Neuronal stem cell (in vitro differentiated cells): ENCODE data around the gene ZBTB12.
A peak's percentile ranks its signal among the peaks of the same experiment; 100 is the strongest.
"Not testable (repeated sequence)": the region's sequence is repeated elsewhere in the genome, so short reads cannot be mapped to it uniquely, and the experiment has no call there.

Source experiments
- DNase-seq: peaks from one replicate; pipeline ENCODE4 v3.0.0-alpha.2; 2013; ENCODE audit warnings: low spot score
- H2AFZ ChIP-seq: one replicate; pipeline ENCODE4 v1.6.1; 2013; ENCODE audit warnings: mild to moderate bottlenecking, low read length, inconsistent platforms
- H2AK5ac ChIP-seq: 2 replicates; pipeline ENCODE4 v1.6.1; 2013; ENCODE audit warnings: low read depth, mild to moderate bottlenecking, inconsistent platforms, low read length, moderate library complexity, mixed read lengths
- H2BK120ac ChIP-seq: 2 replicates; pipeline ENCODE4 v1.6.1; 2013; ENCODE audit warnings: low read depth, mild to moderate bottlenecking, inconsistent platforms, low read length, moderate library complexity, mixed read lengths
- H2BK12ac ChIP-seq: one replicate; pipeline ENCODE4 v1.6.1; 2013; ENCODE audit warnings: low read length, inconsistent platforms
- H2BK15ac ChIP-seq: 2 replicates; pipeline ENCODE4 v1.6.1; 2013; ENCODE audit warnings: mild to moderate bottlenecking, low read length, inconsistent platforms, mixed read lengths
- H2BK5ac ChIP-seq: one replicate; pipeline ENCODE4 v1.6.1; 2013; ENCODE audit warnings: inconsistent platforms, mild to moderate bottlenecking, low read length, moderate library complexity
- H3K14ac ChIP-seq: one replicate; pipeline ENCODE4 v1.6.1; 2013; ENCODE audit warnings: low read length, inconsistent platforms
- H3K18ac ChIP-seq: 2 replicates; pipeline ENCODE4 v1.6.1; 2013; ENCODE audit warnings: low read length, inconsistent platforms
- H3K23ac ChIP-seq: 2 replicates; pipeline ENCODE4 v1.6.1; 2013; ENCODE audit warnings: low read depth, mild to moderate bottlenecking, mixed read lengths, low read length, inconsistent platforms; ENCODE audit not compliant: poor library complexity
- H3K27ac ChIP-seq: replicated peaks from 3 replicates; pipeline ENCODE4 v1.5.1; 2013; ENCODE audit warnings: low read length, inconsistent platforms
- H3K27me3 ChIP-seq, 3 experiments: 2 replicates each; pipeline ENCODE4 v1.6.1; 2013; ENCODE audit warnings: low read length in 3 of 3, mild to moderate bottlenecking in 2 of 3, inconsistent platforms in 1 of 3, low read depth in 1 of 3, mixed read lengths in 1 of 3, moderate library complexity in 1 of 3; ENCODE audit not compliant: control insufficient read depth in 3 of 3, insufficient read depth in 3 of 3
- H3K36me3 ChIP-seq, 2 donors: replicated peaks in 1 of 2; 2 replicates each; pipeline ENCODE4 v1.6.1; 2013; ENCODE audit warnings: low read length in 2 of 2; ENCODE audit not compliant: control insufficient read depth in 2 of 2, insufficient read depth in 2 of 2
- H3K4ac ChIP-seq: 2 replicates; pipeline ENCODE4 v1.6.1; 2013; ENCODE audit warnings: inconsistent platforms, mild to moderate bottlenecking, low read length, moderate library complexity
- H3K4me1 ChIP-seq, 2 donors: 1 replicate in 1 of 2; 2 replicates in 1 of 2; pipeline ENCODE4 v1.6.1; 2013; ENCODE audit warnings: low read length in 2 of 2, low read depth in 1 of 2; ENCODE audit not compliant: control insufficient read depth in 2 of 2, insufficient read depth in 1 of 2
- H3K4me2 ChIP-seq: one replicate; pipeline ENCODE4 v1.6.1; 2013; ENCODE audit warnings: mild to moderate bottlenecking, low read length, inconsistent platforms; ENCODE audit not compliant: insufficient read depth, poor library complexity, severe bottlenecking
- H3K4me3 ChIP-seq, 2 donors: 2 replicates each; pipeline ENCODE4 v1.5.1; 2013; ENCODE audit warnings: low read length in 2 of 2, mild to moderate bottlenecking in 2 of 2, inconsistent platforms in 1 of 2, moderate library complexity in 1 of 2
- H3K79me1 ChIP-seq: one replicate; pipeline ENCODE4 v1.6.1; 2013; ENCODE audit warnings: low read depth, mild to moderate bottlenecking, inconsistent platforms, low read length, moderate library complexity
- H3K9ac ChIP-seq: one replicate; pipeline ENCODE4 v1.6.1; 2013; ENCODE audit warnings: mild to moderate bottlenecking, low read depth, low read length, inconsistent platforms; ENCODE audit not compliant: poor library complexity
- H3K9me3 ChIP-seq, 2 donors: replicated peaks in 1 of 2; 2 replicates each; pipeline versions ENCODE3 to v1.6.1; 2013; ENCODE audit warnings: low read length in 2 of 2, mild to moderate bottlenecking in 2 of 2, inconsistent platforms in 1 of 2, low read depth in 1 of 2, mixed read lengths in 1 of 2, moderate library complexity in 1 of 2; ENCODE audit not compliant: control insufficient read depth in 2 of 2, insufficient read depth in 1 of 2
- H4K8ac ChIP-seq: one replicate; pipeline ENCODE4 v1.6.1; 2013; ENCODE audit warnings: low read depth, mild to moderate bottlenecking, inconsistent platforms, low read length, moderate library complexity
- H4K91ac ChIP-seq: one replicate; pipeline ENCODE4 v1.6.1; 2013; ENCODE audit warnings: low read length, low read depth, mild to moderate bottlenecking, inconsistent platforms; ENCODE audit not compliant: poor library complexity
- WGBS, 2 donors: extraction: QIAGEN DNeasy Blood & Tissue Kit; methylation state at CpG; one replicate each; pipeline ENCODE4 v1.1.7; 2013; ENCODE audit warnings: missing lambda C conversion rate in 2 of 2, mixed read lengths in 1 of 2; ENCODE audit not compliant: insufficient read length in 2 of 2, insufficient replicate concordance in 1 of 2; ENCODE audit errors: extremely low coverage in 2 of 2; 5-methylcytosine and 5-hydroxymethylcytosine counted together

ZBTB12 gene

DNA sequence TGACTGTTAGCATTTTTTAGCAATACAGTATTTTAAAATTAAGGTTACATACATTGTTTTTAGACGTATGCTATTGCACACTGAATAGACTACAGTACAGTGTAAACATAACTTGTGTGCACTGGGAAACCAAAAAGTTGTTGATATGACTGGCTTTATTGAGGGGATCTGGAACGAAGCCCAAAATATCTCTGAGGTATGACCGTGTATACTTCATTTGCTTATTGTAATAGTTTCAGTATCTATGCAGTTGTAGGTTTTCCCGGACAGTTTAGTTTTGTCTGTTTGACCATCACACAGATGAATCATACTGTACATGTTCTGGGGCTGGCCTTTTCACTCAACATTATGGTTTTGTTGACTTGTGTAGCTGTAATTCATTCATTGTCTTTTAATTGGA lies 6.9 kb upstream of the ZBTB12 start:
- no peak overlapping the region for H3K27ac ChIP-seq
- H2AK5ac ChIP-seq: no peak overlapping the region
- no peak overlapping the region for H3K4ac ChIP-seq
- H3K36me3 ChIP-seq: no peaks in the 10 kb centered on the region
- peaks cover 6 to 8% of the 10 kb centered on the region in 2 donors for H3K4me1 ChIP-seq
- WGBS, 2 donors: no CpG with 5 or more reads among the region's 4 CpGs
- no peak overlapping the region for H2BK120ac ChIP-seq
- no peak overlapping the region for H3K9ac ChIP-seq
- H2BK12ac ChIP-seq: no peak overlapping the region
- no peak overlapping the region for H3K18ac ChIP-seq
- H4K91ac ChIP-seq: no peak overlapping the region
- no peak overlapping the region for H2BK15ac ChIP-seq
- peaks cover 0 to 3% (median 0%) of the 10 kb centered on the region in 3 experiments for H3K27me3 ChIP-seq
- no peak overlapping the region for H3K14ac ChIP-seq
- H3K23ac ChIP-seq: no peak overlapping the region
- no peak overlapping the region for H3K4me3 ChIP-seq
- H3K79me1 ChIP-seq: no peaks in the 10 kb centered on the region
- H3K9me3 ChIP-seq: no peaks in the 10 kb centered on the region
- no peak for DNase-seq
- no peak overlapping the region for H4K8ac ChIP-seq
- no peak overlapping the region for H2AFZ ChIP-seq
- H2BK5ac ChIP-seq: no peak overlapping the region
- H3K4me2 ChIP-seq: no peak overlapping the region

DNA sequence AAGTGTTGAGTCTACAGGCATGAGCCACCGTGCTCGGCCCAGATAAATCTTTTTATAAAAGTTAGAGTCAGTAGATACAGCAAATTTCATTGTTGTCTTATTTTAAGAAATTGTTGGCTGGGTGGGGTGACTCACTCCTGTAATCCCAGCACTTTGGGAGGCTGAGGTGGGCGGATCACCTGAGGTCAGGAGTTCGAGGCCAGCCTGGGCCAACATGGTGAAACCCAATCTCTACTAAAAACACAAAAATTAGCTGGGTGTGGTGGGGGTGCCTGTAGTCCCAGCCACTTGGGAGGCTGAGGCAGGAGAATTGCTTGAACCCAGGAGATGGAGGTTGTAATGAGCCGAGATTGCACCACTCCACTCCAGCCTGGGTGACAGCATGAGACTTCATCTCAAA lies 6.4 kb upstream of the ZBTB12 start:
- H2BK15ac ChIP-seq, H3K18ac ChIP-seq, DNase-seq, H3K9me3 ChIP-seq, H3K27ac ChIP-seq, H2BK12ac ChIP-seq, H3K4me2 ChIP-seq, H3K4me1 ChIP-seq, H3K23ac ChIP-seq, H2AK5ac ChIP-seq, H3K27me3 ChIP-seq, H2AFZ ChIP-seq, H3K36me3 ChIP-seq, H3K14ac ChIP-seq, H3K9ac ChIP-seq, H2BK5ac ChIP-seq, H2BK120ac ChIP-seq, H3K4ac ChIP-seq, H3K4me3 ChIP-seq, H4K8ac ChIP-seq, H3K79me1 ChIP-seq, H4K91ac ChIP-seq: not testable (repeated sequence)
- WGBS, 2 donors: no CpG with 5 or more reads among the region's 5 CpGs

DNA sequence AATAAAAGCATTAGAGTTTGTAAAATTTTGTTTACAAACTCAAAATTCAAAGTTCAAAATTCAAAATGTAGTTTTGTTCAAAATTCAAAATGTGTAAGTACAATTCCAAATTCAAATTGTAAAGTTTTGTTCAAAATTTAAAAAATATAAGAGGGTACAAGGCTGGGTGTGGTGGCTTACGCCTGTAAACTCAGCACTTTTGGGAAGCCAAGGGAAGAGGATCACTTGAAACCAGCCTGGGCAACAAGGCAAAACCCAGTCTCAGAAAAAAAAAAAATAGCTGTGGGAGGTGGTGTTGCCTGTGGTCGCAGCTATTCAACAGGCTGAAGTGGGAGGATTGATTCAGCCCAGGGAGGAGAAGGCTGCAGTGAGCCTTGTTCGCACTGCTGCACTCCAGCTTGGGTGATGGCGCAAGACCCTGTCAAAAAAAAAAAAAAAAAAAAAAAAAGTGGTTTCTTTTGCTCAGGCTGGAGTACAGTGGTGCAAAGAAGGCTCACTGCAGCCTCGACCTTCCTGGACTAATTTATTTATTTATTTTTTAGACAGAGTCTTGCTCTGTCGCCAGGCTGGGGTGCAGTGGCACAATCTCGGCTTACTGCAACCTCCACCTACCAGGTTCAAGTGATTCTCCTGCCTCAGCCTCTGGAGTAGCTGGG lies 5.4 kb upstream of the ZBTB12 start:
- Histone ChIP-seq H3K4ac (no peak overlapping the region), H3K9me3 (no peaks in the 10 kb centered on the region), H3K4me1 (peaks cover 11 to 12% of the 10 kb centered on the region in 2 donors), H2BK15ac (no peak overlapping the region), H2BK120ac (no peak overlapping the region), H3K4me2 (peak overlapping the region; percentile 4), H3K9ac (no peak overlapping the region), H2AFZ (no peak overlapping the region), H3K14ac (no peak overlapping the region), H3K36me3 (no peaks in the 10 kb centered on the region), H2AK5ac (no peak overlapping the region), H4K8ac (no peak overlapping the region), H3K23ac (no peak overlapping the region), H2BK12ac (no peak overlapping the region), H3K79me1 (no peaks in the 10 kb centered on the region), H3K18ac (no peak overlapping the region), H3K4me3 (no peak overlapping the region), H3K27ac (no peak overlapping the region), H4K91ac (no peak overlapping the region), H2BK5ac (no peak overlapping the region), H3K27me3 (peaks cover 0 to 3% (median 0%) of the 10 kb centered on the region in 3 experiments)
- DNase-seq: no peak
- WGBS, 2 donors: no CpG with 5 or more reads among the region's 7 CpGs

DNA sequence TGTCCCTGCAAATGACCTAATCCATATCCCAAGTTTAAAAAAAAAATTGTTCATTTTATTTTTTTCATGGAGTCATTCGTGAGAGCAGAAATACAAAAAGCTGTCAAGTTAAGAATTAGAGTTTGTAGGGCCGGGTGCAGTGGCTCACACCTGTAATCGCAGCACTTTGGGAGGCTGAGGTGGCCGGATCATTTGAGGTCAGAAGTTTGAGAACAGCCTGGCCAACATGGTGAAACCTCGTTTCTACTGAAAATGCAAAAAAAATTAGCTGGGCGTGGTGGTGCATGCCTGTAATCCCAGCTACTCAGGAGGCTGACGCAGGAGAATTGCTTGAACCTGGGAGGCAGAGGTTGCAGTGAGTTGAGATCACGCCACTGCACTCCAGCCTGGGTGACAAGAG lies 4.8 kb upstream of the ZBTB12 start:
- DNase-seq, H3K79me1 ChIP-seq, H3K4ac ChIP-seq, H3K18ac ChIP-seq, H3K14ac ChIP-seq, H2BK15ac ChIP-seq, H3K4me3 ChIP-seq, H2BK120ac ChIP-seq, H3K23ac ChIP-seq, H2AK5ac ChIP-seq, H4K91ac ChIP-seq, H2AFZ ChIP-seq, H2BK5ac ChIP-seq, H2BK12ac ChIP-seq, H3K9ac ChIP-seq, H4K8ac ChIP-seq, H3K27me3 ChIP-seq, H3K9me3 ChIP-seq, H3K4me2 ChIP-seq, H3K27ac ChIP-seq, H3K36me3 ChIP-seq: not testable (repeated sequence)
- no CpG with 5 or more reads among the region's 8 CpGs for WGBS, 2 donors
- H3K4me1 ChIP-seq: peaks cover 10 to 11% of the 10 kb centered on the region in 2 donors
